HUES6 (cell line): ENCODE results near the gene FPR3.

Experiments used
- H3K27ac ChIP-seq: 2 replicates; pipeline ENCODE4 v1.7.0; 2013; ENCODE audit warnings: low read depth, mild to moderate bottlenecking, low read length, inconsistent platforms
- H3K27me3 ChIP-seq: 2 replicates; pipeline ENCODE4 v1.6.1; 2013; ENCODE audit warnings: low read length; ENCODE audit not compliant: control insufficient read depth, insufficient read depth
- H3K36me3 ChIP-seq: 2 replicates; pipeline ENCODE4 v1.6.1; 2013; ENCODE audit warnings: low read length; ENCODE audit not compliant: control insufficient read depth, insufficient read depth
- H3K4me1 ChIP-seq: 2 replicates; pipeline ENCODE4 v1.6.1; 2013; ENCODE audit warnings: low read length; ENCODE audit not compliant: control insufficient read depth, insufficient read depth
- H3K4me3 ChIP-seq: 2 replicates; pipeline ENCODE4 v1.5.1; 2013; ENCODE audit warnings: low read depth, low read length
- H3K9ac ChIP-seq: one replicate; pipeline ENCODE4 v1.6.1; 2013; ENCODE audit warnings: mild to moderate bottlenecking, low read length
- H3K9me3 ChIP-seq: 2 replicates; pipeline ENCODE4 v1.6.1; 2013; ENCODE audit warnings: low read depth, low read length; ENCODE audit not compliant: control insufficient read depth, insufficient read depth

Gene FPR3

GRCh38 chr19:51784109-51784785, 10.7 kb upstream of the FPR3 start:
- H3K27me3 ChIP-seq = peaks cover 26% of the 10 kb centered on the region
- no peaks in the 10 kb centered on the region for H3K4me1 ChIP-seq
- no peak overlapping the region for H3K27ac ChIP-seq
- H3K36me3 ChIP-seq = no peaks in the 10 kb centered on the region
- peaks cover 3% of the 10 kb centered on the region; the same call in 1 of the 2 replicates for H3K9me3 ChIP-seq
- no peak overlapping the region for H3K4me3 ChIP-seq
- H3K9ac ChIP-seq = no peak overlapping the region

GRCh38 chr19:51784922-51785690, 9.9 kb upstream of the FPR3 start:
- no peak overlapping the region for H3K4me3 ChIP-seq
- H3K9ac ChIP-seq = no peak overlapping the region
- H3K9me3 ChIP-seq = peaks cover 5% of the 10 kb centered on the region; the same call in 1 of the 2 replicates
- no peaks in the 10 kb centered on the region for H3K36me3 ChIP-seq
- H3K27me3 ChIP-seq = peaks cover 17% of the 10 kb centered on the region
- no peaks in the 10 kb centered on the region for H3K4me1 ChIP-seq
- no peak overlapping the region for H3K27ac ChIP-seq

- no peak overlapping the region for H3K4me3 ChIP-seq
- no peak overlapping the region for H3K9ac ChIP-seq
- H3K27ac ChIP-seq = no peak overlapping the region
- H3K27me3 ChIP-seq = 0 out of 2 replicates have a peak, but pooled peaks cover 3% of the 10 kb centered on the region
- H3K36me3 ChIP-seq = no peaks in the 10 kb centered on the region
- no peaks in the 10 kb centered on the region for H3K4me1 ChIP-seq
- peaks cover 5% of the 10 kb centered on the region; the same call in 1 of the 2 replicates for H3K9me3 ChIP-seq
These were observed 8.1 kb upstream of the FPR3 start for GRCh38 chr19:51786646-51787494.

- H3K9me3 ChIP-seq = peaks cover 7% of the 10 kb centered on the region; the same call in 1 of the 2 replicates
- H3K4me1 ChIP-seq = no peaks in the 10 kb centered on the region
- no peak overlapping the region for H3K27ac ChIP-seq
- H3K4me3 ChIP-seq = no peak overlapping the region
- no peaks in the 10 kb centered on the region for H3K27me3 ChIP-seq
- no peak overlapping the region for H3K9ac ChIP-seq
- H3K36me3 ChIP-seq = no peaks in the 10 kb centered on the region
These were observed 6.9 kb upstream of the FPR3 start for GRCh38 chr19:51788029-51788428.

- no peaks in the 10 kb centered on the region for H3K4me1 ChIP-seq
- no peak overlapping the region for H3K27ac ChIP-seq
- no peak overlapping the region for H3K9ac ChIP-seq
- peaks cover 9% of the 10 kb centered on the region; the same call in 1 of the 2 replicates for H3K9me3 ChIP-seq
- no peak overlapping the region for H3K4me3 ChIP-seq
- H3K36me3 ChIP-seq = no peaks in the 10 kb centered on the region
- H3K27me3 ChIP-seq = no peaks in the 10 kb centered on the region
These were observed 5.7 kb upstream of the FPR3 start for GRCh38 chr19:51789061-51789795.

GRCh38 chr19:51792932-51793331, 2.0 kb upstream of the FPR3 start:
- no peaks in the 10 kb centered on the region for H3K4me1 ChIP-seq
- H3K36me3 ChIP-seq = no peaks in the 10 kb centered on the region
- H3K27ac ChIP-seq = no peak overlapping the region
- no peaks in the 10 kb centered on the region for H3K27me3 ChIP-seq
- H3K4me3 ChIP-seq = no peak overlapping the region
- peaks cover 18% of the 10 kb centered on the region for H3K9me3 ChIP-seq
- no peak overlapping the region for H3K9ac ChIP-seq

GRCh38 chr19:51793994-51794393, 963 bp upstream of the FPR3 start:
- Histone ChIP-seq H3K9me3 (peaks cover 21% of the 10 kb centered on the region), H3K9ac (no peak overlapping the region), H3K27ac (no peak overlapping the region), H3K4me1 (no peaks in the 10 kb centered on the region), H3K36me3 (no peaks in the 10 kb centered on the region), H3K4me3 (no peak overlapping the region), H3K27me3 (no peaks in the 10 kb centered on the region)

GRCh38 chr19:51796195-51796679, 1.3 kb downstream of the FPR3 start:
- Histone ChIP-seq H3K9me3 (peaks cover 31% of the 10 kb centered on the region), H3K27ac (no peak overlapping the region)

GRCh38 chr19:51797480-51797879, 2.5 kb downstream of the FPR3 start:
- no peak overlapping the region for H3K4me3 ChIP-seq
- no peaks in the 10 kb centered on the region for H3K27me3 ChIP-seq
- no peaks in the 10 kb centered on the region for H3K36me3 ChIP-seq
- no peak overlapping the region for H3K27ac ChIP-seq
- H3K9me3 ChIP-seq = peaks cover 34% of the 10 kb centered on the region
- no peak overlapping the region for H3K9ac ChIP-seq
- H3K4me1 ChIP-seq = no peaks in the 10 kb centered on the region

More at GRCh38 chr19:51796195-51796679, 1.3 kb downstream of the FPR3 start:
- Histone ChIP-seq H3K4me1 (no peaks in the 10 kb centered on the region), H3K4me3 (no peak overlapping the region), H3K27me3 (no peaks in the 10 kb centered on the region), H3K36me3 (no peaks in the 10 kb centered on the region), H3K9ac (no peak overlapping the region)

GRCh38 chr19:51798062-51798461, 3.1 kb downstream of the FPR3 start:
- no peak overlapping the region for H3K9ac ChIP-seq
- H3K4me1 ChIP-seq = no peaks in the 10 kb centered on the region
- peaks cover 31% of the 10 kb centered on the region for H3K9me3 ChIP-seq
- H3K36me3 ChIP-seq = no peaks in the 10 kb centered on the region
- H3K27me3 ChIP-seq = no peaks in the 10 kb centered on the region
- H3K4me3 ChIP-seq = no peak overlapping the region
- no peak overlapping the region for H3K27ac ChIP-seq
